ELR (cell line): ENCODE measurements around the gene TMEM132C.

Experiments used
- DNase-seq: peaks from one replicate; pipeline ENCODE4 v3.0.0-alpha.2; 2015; ENCODE audit warnings: low read depth

Gene TMEM132C

DNA sequence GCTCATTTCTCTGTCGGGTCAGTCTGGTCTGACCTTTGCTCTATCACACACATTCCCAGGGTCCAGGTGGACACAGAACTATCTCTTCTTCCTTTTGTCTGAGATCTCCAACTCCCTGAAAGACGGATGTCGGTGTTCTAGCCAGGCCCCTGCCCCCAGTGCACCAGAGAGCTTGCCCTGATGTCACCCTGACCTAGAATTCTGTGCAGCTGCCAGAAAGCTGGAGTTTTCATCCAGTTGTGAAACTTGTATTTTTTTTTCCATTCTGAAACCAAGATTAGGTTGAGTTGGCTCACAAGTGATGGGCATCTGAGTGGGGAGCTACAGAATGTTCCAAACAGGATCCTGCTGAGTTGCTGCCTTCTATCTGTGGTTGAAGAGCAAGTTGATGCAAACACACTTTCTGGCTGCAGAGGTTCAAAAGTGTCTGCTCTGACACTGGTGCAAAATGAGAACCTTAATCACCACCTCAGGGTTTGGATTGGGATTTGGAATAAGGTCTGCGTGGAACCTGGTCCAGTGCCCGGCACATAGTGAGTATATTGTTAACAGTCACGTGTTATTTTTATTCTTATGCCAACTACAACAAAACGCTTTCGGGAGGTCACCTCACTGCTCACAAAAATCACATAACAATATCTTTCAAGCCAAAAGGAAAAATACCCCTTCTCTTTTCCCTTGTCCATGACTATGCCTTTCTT, 345.3 kb downstream of the TMEM132C start:
- no peak for DNase-seq

DNA sequence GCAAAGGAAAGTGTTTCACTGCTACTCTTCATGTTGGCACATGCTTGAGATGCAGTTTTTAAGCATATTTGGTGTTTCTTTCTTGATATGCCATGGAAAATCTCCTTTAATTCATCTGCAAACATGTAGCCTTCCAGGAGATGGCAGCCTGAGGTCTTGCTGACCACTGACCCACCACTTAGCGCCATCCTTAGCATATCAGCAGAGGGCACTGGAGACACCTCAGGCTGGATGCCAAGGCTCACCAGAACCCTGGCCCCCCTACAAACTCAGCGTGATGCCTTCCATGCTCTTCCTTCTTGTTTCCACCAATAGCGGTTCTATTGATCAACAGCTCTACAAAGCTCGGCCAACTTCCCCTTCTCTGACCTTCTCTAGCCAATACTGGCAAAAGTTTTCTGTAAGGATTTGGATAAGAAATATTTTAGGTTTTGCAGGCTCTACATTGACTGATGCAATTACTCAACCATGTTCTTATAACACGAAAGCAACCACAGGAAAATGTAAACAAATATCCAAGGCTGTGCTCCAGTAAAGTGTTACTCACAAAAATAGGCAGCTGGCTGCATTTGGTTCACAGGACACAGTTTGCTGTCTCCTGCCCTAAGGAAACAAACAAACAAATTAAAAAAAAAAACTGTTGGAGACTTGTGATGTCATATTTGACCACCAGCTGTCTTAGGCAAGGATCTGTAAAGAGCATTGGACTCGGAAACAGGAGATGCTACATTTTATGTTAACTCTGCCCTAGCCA, 347.0 kb downstream of the TMEM132C start:
- DNase-seq: no peak

DNA sequence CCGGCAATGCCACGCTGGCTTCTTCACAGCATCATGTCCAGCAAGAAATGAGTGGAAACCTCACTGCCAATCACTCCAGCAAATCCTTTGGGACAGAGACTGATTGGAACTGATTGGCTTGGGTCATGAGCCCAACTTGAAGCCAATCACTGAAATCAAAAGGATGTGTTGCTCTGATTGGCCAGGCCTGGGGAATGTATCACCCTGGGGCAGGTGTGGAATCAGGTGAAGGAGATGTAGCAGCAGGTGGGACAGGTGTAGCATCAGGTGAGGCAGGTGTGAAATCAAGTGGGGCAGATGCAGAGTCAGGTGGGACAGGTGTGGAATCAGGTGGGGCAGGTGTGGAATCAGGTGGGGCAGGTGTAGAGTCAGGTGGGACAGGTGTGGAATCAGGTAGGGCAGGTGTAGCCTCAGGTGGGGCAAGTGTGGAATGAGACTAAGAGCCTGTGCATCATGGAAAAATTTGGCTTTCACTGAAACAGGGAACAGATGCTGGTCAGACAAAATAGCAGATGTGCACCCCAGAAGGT, 350.4 kb downstream of the TMEM132C start:
- DNase-seq: no peak

DNA sequence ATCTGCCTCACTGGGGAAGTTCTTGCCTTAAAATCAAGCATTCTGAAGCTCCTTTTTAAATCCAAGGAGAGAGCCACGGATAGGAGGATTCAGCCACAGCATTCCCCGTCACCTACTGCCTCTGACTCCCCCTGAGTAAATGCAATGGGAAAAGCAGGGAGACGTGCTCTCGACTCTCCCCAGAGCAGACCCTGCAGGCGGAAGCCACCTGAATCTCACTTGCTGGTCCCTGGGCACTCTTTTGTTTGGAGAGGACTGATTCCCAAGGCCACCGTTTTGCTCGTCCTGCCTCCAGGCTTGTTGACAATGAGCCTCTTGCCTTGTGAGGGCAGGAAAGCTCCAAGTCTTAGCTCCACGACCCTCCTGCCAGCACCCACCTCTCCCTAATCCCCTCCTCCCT, 352.3 kb downstream of the TMEM132C start:
- no peak for DNase-seq

DNA sequence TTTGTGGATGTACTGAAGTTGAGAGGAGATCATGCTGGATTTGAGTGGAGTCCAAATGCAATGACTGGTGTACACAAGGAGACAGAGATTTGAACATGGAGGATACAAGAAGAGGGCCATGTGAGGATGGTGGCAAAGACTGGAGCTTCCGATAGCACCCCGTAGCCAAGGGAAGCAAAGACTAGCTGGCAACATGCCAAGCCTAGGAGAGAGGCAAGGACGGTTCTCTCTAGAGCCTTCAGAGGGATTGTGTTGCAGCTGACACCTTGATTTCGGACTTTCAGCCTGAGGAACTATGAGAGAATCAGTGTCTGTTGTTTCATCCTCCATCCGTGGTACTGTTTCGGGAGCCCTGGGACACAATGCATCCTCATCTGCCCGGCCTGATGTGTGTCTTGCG, 354.3 kb downstream of the TMEM132C start:
- no peak for DNase-seq

DNA sequence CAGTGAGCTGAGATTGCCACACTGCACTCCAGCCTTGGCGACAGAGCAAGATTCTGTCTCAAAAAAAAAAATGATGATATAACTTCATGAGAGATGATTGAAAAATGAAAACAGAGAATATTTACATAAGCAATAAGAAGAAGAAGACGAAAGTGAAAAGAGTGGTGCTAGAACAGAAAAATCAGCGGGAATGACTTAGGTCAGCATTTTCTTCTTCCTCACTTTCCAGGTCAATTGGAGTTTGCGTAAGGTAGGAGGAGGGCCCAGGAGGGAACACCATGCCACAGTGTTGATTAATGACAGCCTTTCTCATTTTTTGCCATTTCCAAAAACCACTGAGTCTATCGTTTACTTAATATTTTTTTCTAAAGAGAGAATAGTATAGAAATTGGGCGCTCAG, 356.8 kb downstream of the TMEM132C start:
- no peak for DNase-seq

DNA sequence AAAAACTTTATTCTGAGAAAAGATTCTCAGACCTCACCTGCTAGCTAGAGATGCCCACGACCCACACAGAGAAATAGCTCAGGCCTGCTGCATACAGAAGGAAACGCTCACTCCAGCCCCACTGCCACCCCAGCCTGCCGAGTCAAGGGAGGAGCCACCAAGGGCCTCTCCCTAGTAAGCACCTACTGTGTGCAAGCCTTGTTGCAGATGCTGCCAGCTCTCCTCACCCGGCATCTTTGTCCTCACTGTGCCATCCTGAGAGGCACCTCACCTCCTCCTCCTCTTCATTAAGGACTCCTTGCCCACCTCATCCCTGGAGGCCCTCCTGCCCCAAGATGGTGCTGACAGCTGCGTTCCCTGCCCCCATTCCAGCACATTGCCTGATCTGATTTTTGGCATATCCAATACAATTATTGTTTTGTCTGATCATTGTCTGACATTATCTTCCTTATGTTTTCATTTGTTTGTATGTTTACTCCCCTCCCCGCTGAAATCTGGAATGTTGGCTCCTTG, 359.9 kb downstream of the TMEM132C start:
- no peak for DNase-seq

DNA sequence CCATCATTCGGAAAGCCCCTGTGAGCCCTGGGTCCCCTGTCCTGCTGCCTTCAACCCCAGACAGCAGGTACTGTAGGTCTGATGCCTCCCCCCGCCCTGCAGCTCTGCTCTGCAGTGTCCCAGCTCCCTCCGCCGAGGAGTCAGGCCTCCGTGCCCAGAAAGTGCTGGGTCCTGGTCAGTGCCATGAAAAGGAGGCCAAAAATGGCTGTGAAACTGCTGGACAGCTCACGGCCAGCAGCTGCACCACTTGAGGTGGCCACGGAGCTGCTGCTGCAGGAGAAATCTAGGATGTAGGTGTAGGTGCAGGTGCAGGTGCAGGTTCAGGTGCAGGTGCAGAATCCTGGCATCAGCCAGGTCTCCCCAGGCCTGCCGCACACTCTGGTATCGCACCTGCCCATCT, 360.7 kb downstream of the TMEM132C start:
- DNase-seq: no peak

DNA sequence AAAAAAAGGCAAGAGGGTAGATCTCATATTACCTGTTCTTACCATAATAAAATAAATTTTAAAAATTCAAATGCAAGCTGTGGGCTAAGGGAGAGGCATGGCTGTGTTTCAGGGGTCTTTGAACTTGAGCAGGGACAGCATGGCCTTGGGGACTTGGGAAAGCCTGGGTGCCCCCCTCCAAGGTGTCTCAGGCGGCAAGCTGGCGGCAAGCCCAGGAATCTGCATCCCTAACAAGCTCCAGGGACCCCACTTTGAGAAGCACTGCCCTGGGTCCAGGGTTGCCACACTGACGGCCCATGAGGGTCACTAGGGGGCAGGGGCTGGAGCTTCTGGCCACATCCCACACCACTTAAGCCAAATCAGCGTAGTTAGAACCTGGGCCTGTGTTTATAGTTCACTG, 363.0 kb downstream of the TMEM132C start:
- DNase-seq: no peak

DNA sequence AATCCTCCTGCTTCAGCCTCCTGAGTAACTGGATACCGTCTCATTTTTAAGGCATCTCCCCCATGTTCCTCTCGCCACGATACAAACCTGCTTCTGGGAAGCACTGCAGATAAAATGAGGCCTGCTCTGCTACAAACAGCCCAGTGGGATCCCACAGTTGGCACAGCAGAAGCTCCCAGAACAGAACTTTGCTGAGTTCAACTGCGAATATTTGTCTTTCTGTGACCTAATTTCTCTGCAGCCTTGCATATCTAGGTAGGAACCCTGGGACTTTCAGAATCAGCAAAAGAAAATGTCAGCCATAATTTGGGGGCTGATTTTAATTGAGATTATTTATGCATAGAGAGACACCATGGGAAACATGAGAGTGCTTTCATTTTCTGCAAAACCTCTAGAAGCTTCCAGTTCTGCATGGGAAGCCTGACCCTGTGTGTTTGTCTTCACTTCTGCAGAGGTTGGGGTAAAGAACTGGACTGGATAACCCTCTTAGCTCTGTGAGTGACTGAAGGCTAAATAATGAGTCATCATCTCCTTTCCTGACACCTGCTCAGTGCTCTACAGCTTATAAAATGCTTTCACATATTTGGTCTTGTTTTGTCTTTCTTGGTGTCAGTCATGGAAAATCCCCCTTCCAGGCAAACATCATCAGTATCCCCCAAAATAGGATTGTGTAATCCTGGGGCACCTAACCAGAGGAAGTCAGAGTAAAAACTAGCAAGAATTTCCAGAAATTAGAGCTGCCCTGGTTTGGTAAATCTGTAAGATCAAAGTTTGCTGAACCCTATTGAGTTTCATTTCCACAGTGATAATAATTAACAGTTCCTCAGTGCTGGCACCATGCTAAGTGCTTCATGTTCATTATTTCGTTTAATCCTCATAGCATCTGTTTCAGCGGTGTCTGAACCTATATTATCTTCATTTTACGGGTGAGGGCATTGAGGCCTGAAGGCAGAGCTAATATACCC, 371.0 kb downstream of the TMEM132C start:
- DNase-seq: no peak

DNA sequence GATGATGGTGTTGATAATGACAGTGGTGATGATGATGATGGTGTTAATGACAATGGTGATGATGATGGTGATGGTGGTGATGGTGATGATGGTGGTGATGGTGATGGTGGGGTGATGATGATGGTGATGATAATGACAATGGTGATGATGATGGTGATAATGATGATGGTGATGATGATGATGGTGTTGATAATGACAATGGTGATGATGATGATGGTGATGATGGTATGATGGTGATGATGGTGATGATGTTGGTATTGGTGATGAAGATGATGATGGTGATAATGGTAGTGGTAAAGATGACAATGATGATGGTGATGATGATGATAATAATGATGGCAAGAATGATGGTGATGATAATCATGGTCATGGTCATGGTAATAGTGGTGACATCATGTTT, 372.1 kb downstream of the TMEM132C start:
- no peak for DNase-seq

DNA sequence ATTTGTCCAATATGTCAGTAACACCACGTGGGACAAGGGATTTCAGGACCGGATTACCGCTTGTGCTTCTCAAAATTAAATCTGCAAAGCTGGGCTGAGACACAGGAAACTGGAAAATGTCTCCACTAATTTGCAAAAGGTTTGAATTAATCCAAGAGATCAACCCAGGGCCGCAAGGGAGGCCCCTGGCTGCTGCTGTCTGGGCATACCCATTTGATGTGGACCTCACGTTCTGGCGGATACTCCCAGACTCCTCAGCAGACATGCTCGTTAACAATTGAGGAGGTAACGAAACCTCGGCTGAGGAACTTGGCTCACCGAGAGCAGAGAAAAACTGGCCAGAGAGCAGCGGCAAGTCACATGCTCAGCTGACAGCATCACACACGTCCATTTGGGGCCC, 376.2 kb downstream of the TMEM132C start:
- no peak for DNase-seq

DNA sequence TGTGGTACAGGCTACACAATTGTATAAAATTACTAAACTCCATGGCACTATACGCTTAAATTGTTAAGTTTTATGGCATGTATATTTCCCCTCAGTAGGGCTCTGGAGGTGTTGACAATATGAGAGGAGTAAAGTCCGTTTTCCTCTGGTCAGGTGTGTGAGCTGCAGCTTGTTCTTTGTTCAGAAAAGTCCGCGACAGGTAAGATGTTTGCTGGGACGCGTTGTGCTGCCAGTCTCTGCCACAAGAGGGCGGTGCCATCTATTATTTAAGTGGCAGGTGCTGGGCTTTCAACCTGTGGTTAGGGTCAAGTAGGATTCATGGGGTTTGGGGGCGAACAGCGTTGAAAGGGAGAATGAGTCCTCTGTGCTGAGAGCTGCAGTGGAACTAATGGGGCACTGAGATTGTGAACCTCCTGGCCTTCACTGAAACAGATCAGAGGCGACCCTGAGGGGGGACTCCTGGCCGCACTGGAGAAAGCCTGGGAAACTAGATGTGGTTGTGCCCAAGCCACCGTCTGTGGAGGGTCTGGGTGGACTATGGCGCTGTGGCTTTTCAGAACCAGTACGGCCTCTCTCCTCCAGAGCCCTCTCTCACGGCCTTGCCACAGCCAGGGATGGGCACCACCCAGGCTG, 377.8 kb downstream of the TMEM132C start:
- peak; percentile 1 for DNase-seq

DNA sequence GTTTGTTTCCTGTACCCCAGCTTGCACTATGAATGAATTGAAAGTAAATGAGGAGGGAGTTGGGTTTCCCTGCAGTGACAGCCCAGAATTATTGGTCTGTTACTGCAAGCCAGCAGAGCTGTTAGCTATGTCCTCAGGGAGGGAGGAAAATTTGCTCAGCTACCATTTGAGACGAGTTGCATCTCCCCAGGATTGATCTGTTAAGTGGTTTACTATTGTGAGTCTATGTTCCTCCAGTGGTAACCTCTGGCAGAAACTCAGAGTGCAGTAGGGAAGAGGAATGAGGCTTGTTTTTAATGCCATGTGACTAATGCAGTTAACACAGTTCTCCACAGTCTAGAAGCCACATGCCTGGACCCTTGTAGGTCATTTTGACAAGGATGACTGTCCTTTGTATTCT, 382.9 kb downstream of the TMEM132C start:
- no peak for DNase-seq

DNA sequence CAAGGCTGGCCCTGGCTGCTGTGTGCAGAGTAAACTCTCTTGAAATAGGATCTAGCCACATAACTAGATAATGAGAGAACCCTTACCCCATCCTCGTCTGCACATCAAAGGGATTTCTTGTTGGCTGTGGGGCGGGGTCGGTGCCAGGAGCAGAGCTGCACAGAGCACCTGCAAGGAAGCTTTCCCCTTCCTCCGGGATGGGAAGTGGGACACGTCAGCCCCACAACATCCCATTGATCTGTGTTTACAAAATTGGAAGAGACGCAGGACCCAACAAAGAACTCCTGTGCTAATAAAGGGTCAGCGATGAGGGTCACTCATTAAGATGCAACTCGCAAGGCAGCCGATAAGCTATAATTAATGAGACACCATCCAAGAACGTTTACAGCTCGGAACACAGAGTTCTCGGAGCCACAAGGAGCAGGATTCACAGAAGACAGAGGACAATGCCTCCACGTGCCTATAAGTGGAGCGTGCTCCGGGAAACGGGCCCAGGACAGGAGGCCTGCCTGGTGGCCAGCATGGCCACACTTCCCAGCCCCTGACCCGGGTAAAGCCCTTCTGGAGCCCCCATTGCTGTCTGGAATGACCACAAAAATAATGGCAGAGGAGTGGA, 385.3 kb downstream of the TMEM132C start:
- no peak for DNase-seq

DNA sequence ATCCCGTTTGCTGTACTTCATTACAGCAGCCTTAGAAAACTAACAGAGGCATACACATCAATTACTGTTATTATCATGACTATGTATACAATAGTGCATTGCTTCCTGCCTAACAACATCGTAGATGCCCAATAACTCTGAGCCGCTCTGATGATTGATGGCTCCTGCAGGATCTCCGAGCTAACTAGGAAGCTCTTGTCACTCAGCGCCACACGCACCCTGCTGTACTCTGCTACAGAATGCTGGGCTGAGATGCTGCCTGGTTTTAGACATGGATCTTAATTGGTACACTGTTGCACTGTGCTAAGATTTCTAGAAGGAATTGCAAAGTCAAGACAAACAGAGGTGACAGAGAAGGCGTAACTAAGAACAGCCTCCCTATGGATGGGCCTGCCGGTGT, 387.5 kb downstream of the TMEM132C start:
- DNase-seq: no peak

DNA sequence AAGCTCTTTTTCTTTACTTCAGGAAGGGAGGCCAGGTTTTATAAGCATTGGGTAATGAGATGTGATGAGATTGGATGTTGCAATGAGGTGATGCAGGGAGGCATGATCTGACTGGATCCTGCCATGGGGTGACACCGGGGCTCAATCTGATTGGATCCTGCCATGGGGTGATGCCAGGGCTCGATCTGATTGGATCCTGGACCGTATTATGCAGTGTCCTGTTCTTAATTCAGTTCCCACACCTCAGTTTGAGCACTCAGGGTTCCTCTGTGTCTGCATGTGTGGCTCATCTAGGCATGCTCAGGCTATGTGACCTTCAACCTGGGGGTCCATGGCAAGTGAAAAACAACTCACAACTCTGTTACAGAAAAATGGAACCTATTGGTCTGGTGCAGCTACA, 390.4 kb downstream of the TMEM132C start:
- DNase-seq: no peak

DNA sequence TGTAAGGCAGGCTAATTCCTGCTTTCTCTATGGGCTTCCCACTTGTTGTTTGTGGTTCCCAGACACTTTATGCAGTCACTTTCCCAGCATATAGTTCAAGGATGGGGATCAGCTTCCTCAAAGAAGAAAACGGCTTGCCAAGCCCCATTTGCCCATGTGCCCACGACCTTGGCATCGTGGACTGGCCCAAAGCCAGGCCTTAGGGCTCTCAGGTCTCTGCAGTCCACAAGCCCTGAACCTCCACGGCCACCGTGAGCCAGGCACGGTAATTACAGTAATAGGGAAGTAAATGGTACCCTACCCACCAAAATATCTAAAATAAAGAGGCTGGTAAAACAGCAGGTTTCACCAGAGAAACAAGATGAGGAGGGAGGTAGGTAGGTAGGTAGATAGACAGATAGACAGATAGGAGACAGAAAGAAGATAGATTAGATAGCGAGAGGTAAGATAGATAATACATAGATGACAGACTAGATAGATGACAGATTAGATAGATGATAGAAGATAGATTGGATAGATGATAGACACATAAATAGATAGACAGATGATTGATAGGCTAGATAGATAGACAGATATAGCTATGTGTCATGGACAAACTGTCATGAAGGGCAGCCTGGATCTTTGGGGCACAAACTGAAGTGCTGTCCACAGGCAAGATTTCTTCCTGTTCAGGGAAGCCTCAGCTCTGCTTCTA, 393.7 kb downstream of the TMEM132C start:
- DNase-seq: no peak

DNA sequence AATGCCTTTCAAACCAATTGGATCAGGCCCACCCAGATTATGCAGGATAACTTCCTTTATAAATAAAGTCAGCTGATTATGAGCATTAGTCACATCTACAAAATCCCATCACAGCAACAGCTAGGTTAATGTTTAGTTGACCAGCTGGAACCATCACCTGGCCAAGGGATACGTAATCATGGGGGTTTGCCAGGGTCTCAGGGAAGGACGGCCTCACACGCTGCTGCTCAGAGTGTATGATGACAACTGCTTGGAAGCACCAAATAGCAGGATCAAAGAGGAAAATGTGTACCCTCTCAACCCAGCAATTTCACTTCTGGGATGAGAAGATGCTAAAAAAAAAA, 394.2 kb downstream of the TMEM132C start:
- no peak for DNase-seq

DNA sequence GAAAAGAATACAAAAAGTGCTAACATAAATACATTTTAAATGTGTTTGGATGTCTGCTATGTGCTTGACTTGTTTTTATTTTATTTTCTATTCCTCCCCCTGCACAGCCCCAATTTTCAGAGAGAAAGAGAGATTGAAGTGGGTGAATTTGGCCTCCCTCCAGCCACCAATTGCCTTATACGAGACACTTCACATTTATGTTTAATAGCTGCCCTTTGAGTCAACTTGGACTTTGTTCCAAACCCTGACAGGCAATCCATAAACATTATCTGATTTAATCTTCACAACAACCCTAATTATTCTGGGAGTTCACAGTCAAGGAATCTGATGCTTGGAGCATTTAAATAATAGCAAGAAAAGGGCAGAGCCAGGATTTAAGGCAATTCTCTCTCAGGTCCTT, 395.1 kb downstream of the TMEM132C start:
- DNase-seq: no peak

DNA sequence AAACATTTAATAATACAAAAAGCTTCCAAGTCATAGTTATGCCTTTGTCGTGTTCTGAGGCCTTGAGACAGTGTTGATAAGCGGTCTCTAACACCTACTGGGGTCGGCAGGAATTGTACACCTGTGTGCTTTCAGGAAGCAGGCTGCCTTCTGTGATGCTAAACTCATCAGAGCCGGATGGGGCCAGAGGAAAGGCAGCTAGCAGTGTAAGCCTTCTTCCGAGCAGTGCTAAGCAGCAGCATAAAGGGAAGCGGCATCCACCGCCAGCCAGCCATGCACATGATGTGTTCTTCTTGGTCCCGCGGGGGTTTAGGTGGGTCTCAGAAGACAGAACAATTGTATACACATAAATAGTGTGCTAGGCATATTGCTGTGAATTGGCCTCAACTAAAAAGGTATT, 397.5 kb downstream of the TMEM132C start:
- no peak for DNase-seq
